ENCODE data around the gene PRSS50. TPM values are rescaled to one million over a fixed set of nuclear protein-coding genes. Genes with fewer than 3 reads are reported as not detected.

The PRSS50 gene, protein sequence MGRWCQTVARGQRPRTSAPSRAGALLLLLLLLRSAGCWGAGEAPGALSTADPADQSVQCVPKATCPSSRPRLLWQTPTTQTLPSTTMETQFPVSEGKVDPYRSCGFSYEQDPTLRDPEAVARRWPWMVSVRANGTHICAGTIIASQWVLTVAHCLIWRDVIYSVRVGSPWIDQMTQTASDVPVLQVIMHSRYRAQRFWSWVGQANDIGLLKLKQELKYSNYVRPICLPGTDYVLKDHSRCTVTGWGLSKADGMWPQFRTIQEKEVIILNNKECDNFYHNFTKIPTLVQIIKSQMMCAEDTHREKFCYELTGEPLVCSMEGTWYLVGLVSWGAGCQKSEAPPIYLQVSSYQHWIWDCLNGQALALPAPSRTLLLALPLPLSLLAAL
- total RNA-seq = not detected

DNA sequence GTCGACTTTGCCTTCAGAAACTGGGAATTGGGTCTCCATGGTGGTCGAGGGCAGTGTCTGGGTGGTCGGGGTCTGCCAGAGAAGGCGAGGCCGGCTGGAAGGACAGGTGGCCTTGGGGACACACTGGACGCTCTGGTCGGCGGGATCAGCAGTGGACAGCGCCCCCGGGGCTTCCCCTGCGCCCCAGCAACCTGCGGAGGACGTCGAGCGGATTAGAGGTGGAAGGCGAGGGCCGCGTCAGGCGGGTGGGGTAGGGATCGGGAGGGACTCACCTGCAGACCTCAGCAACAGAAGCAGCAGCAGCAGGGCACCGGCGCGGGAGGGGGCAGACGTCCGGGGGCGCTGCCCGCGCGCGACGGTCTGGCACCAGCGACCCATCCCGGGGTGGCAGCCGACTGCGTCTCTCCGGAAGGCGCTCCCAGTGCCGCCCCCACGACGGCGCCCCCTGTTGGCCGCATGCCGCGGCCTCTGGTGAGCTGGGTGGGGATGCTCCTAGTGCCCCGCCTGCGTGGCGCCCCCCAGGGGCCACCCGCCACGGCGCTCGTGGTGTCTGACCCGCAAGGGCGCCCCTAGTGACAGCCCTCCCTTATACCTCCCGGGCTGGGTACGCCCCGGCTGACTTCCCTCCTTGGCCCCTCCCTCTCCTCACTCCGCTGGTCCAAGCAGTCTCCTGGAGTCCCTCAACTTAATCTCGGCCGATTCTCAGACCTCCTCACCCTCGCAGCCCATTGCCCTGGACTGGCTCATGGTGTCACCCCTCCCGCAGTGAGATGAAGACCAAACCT, at the start of gene PRSS50:
PRSS50 (minus strand) TSS at position 423 of the 785 bp plus-strand sequence; CDS start at position 378, 45 bp downstream.

DNA sequence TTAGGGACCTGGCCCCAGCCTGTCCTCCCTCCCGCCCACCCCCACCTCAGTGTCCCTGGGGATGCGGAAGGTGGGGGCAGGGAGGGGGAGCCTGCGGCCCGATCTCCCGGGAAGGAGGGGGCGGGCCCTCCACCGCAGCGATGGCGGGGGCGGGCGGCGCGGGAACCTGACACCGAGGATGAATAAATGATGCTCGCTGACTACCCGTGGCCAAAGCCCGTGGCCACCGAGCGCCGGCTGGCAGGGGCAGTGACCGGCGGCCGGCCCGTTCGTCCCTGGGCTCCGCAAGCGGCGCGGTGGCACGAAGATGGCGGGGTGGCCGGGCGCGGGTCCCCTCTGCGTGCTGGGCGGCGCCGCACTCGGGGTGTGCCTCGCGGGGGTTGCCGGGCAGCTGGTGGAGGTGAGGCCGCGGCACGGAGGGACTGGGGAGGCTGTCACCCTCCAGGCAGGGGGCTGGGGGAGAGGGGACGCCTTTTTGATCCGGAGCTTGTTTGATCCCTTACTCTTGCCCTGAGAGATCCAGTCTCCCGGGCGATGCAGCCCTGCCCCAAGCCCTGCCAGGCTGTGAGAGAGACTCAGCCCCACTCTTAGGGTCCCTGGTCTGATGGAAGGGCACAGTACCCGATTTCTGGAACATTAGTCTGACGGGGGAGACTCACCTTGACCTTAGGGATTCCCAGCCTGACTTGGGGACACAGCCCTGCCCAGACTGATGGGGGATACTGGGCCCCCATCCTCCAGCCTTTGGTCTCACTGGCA, 16.3 kb downstream of the PRSS50 start, which contains the start of gene TMIE:
TMIE (plus strand) TSS at position 212 of the 759 bp plus-strand sequence; CDS start at position 308, 96 bp downstream.

DNA sequence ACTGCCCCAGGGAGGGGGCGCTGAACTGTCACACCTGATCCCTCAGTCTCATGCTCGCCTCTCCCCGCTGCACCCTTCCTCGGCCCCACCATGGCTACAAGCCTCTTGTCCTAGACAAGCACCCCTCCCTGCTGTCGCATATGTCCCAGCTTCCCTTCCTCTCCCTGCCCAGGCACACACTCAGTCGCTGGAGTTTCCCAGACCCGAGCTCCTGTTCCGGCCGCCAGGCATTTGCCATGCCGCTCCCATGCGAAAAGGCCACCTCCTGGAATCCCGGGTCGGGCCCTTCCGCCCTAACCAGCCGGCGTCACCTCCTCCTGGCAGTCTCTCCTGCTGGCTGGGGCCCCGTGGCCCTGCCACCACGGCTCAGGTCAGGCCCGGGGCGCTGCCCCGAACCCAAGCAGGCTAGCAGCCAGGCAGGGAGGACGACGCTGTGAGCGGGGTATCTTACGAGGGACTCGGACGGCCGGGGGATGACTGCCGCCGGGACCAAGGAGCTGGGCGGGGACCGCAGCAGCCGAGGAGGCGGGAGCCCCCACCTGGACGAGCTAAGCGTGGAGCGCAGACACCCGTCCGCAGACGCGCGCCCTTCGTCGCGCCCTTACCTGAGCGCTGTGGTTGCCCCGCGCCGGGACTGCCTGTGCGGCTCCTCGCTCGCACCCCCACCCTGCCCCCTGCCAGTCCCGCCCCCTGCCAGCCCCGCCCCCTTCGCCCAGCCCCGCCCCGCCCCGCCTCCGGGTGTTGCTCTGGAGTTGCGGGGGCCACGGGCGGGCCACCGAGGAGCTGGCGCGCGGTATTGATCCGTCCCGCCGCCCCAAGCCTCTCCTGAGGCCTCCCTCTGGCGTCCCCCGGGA, 24.4 kb downstream of the PRSS50 start, which contains the start of gene ALS2CL:
ALS2CL (minus strand) TSS at position 642 of the 854 bp plus-strand sequence. CDS start 4,239 bp downstream, outside the sequence.

Other genes with a start within 250 kb of the PRSS50 start
- not detected for gene RTP3, start 219.9 kb downstream of the PRSS50 start, total RNA-seq
- under 1 TPM; 0.55 to 0.86 TPM for gene LRRC2, start 151.6 kb downstream of the PRSS50 start, total RNA-seq
- gene FAM240A, start 105.3 kb downstream of the PRSS50 start, total RNA-seq = not detected
- 10 to 100 TPM; 28.9 to 29.8 TPM for gene ALS2CL, start 24.2 kb downstream of the PRSS50 start, total RNA-seq
- 1 to 10 TPM; 2.5 to 2.7 TPM for gene TMIE, start 16.5 kb downstream of the PRSS50 start, total RNA-seq
- gene MYL3, start 145.6 kb upstream of the PRSS50 start, total RNA-seq = not detected
- not detected for gene PTH1R, start 159.9 kb upstream of the PRSS50 start, total RNA-seq